Subcutaneous adipose tissue (tissue), 4 donors: ENCODE measurements around the gene GRM8. TPM values are rescaled to one million over a fixed set of nuclear protein-coding genes. Genes with fewer than 3 reads are reported as not detected.

Experiments
- CTCF ChIP-seq: fragments of 450-650 bp; IDR thresholded peaks from one replicate; pipeline ENCODE4 v1.5.1; 2016; ENCODE audit warnings: low read depth, mild to moderate bottlenecking, control low read depth, antibody characterized with exemption, moderate library complexity
- total RNA-seq, 4 donors: library from RNA; depleted of rRNA; stranded (reverse); fragments of >200 nt; gene quantifications; one replicate each; pipeline ENCODE4 v1.1.0, GENCODE V29; 2016

Gene GRM8
- total RNA-seq, 4 donors from 2014 or later = not detected

- TF ChIP-seq CTCF = no peak
Observed at GRCh38 chr7:127231415-127231814, 21.3 kb downstream of the GRM8 start.

DNA sequence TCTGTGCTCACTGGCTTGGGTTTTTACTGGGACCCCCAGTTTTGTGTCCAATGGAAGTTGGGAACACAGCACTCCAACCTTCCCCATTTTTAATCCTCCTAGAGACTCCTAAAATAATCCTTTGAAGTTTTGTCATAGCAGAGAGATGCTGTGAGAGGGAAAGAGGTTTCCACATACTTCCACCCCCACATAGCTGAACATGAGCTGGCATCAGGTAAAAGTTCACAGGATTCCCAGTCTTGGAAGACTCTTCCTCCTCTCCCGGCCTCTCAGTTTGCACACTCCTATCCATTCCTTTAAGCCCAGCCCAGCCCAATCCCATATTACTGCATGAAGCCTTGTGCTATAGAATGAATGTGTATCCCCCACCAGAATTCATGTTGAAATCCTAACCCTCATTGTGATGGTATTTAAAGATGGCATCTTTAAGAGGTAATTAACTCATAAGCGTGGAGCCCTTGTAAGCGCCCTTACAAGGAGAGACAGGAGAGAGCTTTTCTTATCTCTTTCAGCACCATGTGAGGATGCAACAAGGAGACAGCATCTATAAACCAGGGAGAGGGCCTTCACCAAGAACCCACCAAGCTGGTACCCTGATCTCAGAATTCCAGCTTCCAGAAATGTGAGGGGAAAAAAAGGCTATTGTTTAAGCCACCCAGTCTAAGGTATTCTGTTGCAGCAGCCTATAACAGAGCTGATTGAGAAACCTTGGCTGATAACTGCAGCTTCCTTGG, 22.4 kb downstream of the GRM8 start:
- TF ChIP-seq CTCF = no peak

DNA sequence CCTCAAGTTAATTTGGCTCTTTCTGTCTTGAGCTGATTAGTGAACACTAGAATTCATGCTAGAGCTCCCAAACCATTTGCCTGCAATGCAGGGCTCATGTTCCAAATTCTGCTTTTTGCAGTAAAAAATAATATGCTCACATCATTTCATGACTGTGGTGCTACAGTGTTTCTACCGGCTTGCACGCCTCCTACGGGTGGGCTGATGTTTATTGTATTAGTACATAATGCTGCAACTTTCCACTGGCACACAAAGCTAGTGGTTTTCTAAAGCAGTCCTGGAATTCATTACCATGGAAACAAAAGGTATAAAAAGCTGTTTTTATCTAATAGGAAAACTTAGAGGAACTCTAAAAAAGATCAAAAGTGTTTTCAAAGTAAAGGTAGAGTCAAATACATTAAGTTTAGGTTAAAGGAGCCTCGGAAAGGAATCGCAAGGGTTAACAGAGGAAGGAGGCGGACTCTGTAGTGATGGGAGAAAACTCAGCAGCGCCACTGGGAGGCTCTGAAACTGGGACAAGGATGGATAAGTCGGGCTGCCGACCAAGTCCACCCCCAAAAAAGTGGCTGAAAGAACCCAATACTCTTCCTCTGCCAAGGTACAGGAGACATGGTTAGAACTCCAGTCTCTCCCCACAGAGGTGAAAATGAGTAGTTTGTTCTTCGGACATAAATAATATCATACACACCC, 25.9 kb downstream of the GRM8 start:
- no peak for TF ChIP-seq CTCF

DNA sequence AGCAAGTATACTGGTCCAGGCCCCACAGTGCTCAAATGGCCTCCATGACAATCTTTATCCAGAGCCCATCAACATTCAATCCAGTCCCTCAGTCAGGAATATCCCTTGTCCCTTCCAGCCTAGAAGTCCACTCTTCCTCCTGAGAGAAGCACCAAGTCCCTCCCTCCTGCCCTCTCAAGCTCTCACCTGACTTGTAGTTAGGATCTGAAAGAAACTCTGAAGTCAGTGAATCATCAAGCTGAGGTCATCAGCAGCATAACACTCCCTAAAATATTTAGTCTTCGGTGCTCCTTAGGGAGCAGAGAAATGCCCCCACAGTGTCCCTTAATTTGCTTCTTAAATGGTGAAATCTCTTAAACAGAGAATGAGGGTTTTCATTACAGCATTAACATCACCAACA, 31.0 kb downstream of the GRM8 start:
- TF ChIP-seq CTCF = no peak

DNA sequence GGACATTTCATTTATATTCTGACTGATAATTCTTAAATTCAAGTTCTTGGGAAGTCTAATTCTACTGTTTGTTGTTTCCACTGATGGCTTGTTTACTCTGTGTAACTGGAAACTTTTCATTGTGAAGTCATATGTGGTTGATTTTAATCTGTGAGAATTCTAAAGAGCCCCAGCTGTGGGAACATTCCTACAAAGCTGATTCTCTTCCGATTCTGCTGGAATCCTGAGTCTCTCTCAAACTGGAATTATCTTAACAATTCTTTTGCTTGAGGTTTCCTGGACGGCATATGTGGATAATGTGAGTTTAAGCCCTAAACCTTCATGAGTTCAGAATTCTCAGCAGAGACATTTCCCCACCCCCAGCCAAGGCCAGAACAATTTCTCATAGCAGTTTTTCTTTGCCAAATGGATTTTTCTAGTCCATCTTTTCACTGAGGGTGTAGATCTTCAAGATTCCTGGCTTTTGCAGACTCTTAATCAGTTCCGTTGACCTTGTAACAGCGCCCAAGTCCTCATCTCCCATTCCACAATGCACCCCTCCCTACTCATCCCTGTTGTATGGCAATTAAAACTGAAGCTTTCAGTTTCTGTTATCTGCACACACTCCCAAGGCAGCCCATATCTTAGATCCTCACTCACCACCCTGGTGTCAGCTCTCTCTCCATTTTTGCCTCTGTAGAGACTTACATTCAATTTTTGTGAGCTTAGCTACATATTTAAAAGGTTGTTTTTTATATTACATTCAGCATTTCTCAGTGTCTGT, 37.6 kb downstream of the GRM8 start:
- TF ChIP-seq CTCF = no peak

GRCh38 chr7:127209886-127210285, 42.9 kb downstream of the GRM8 start:
- no peak for TF ChIP-seq CTCF

GRCh38 chr7:127208860-127209259, 43.9 kb downstream of the GRM8 start:
- TF ChIP-seq CTCF = no peak
